ENCODE measurements around the gene ATP2B1. TPM values are rescaled to one million over a fixed set of nuclear protein-coding genes. Genes with fewer than 3 reads are reported as not detected.

The ATP2B1 gene
- total and polyA plus RNA-seq, 2 donors (not counting 3 experiments of a cell fraction or from before 2014, with no cell fraction given): 6.4 to 28.0 TPM

GRCh38 chr12:89619764-89620163 is 88.9 kb downstream of the ATP2B1 start:
- no peaks in the 10 kb centered on the region for H4K20me1 ChIP-seq (replicated peaks; ENCODE audit: control insufficient read depth, extremely low read depth, insufficient read depth, low read length)
- H3K27me3 ChIP-seq (ENCODE audit: control insufficient read depth in 2 of 2, insufficient read depth in 2 of 2, low read length in 2 of 2): no peaks in the 10 kb centered on the region
- no peak overlapping the region for H2AFZ ChIP-seq (ENCODE audit: low read depth, low read length)
- H3K36me3 ChIP-seq (ENCODE audit: control insufficient read depth in 2 of 2, extremely low read depth in 1 of 2, insufficient read depth in 2 of 2, low read length in 2 of 2): no peaks in the 10 kb centered on the region
- DNase-seq (ENCODE audit: low read depth, low spot score): no peak
- CTCF ChIA-PET: interaction anchor here (1.1 to 1.8 kb wide), 4 partner anchors 11 to 1325 kb away, joined by 3 to 4 read pairs (median 3); no protein-coding TSS in a partner anchor
- no peak overlapping the region for H3K4me3 ChIP-seq (replicated peaks in 1 of 3; ENCODE audit: insufficient read depth in 1 of 3, low read depth in 1 of 3, low read length in 3 of 3)
- no peak for TF ChIP-seq GATA2 (IDR thresholded peaks at IDR 0.05; ENCODE audit: insufficient read depth, insufficient read length, low read depth, low read length)
- TF ChIP-seq MAX (IDR thresholded peaks at IDR 0.05; ENCODE audit: insufficient read depth, insufficient read length): no peak
- no peak for TF ChIP-seq JUN (IDR thresholded peaks at IDR 0.05; ENCODE audit: borderline replicate concordance, insufficient read depth, insufficient read length, low read depth)
- BruUV-seq (replicated peaks): no TSS peak
- no peaks in the 10 kb centered on the region for H3K9me1 ChIP-seq (replicated peaks; ENCODE audit: control insufficient read depth, extremely low read depth, insufficient read depth, low read length)
- H3K9ac ChIP-seq (replicated peaks; ENCODE audit: extremely low read depth, insufficient read depth, low read length): no peak overlapping the region
- POLR2A ChIA-PET: interaction anchor here (0.7 kb wide), 1 partner anchor 1705 kb away, joined by 6 read pairs; no protein-coding TSS in a partner anchor
- intact Hi-C loops (cut with micrococcal nuclease) (no loop called here), dilution Hi-C loops (cut with MboI; ENCODE audit: extremely low pct_ligation_motif_present, low sequenced_read_pairs) (no loop called here)
- no peak overlapping the region for H3K27ac ChIP-seq (ENCODE audit: insufficient read depth, low read depth, low read length)
- no peaks in the 10 kb centered on the region for H3K9me3 ChIP-seq (replicated peaks; ENCODE audit: control insufficient read depth, insufficient read depth, low read length)
- FAIRE-seq: no peak
- peaks cover 3% of the 10 kb centered on the region for H3K4me1 ChIP-seq (ENCODE audit: control insufficient read depth, extremely low read depth, insufficient read depth, low read length)
- H3K79me2 ChIP-seq (ENCODE audit: control insufficient read depth, insufficient read depth, low read length): no peaks in the 10 kb centered on the region
- no peak overlapping the region for H3K4me2 ChIP-seq (ENCODE audit: insufficient read depth, low read length)

GRCh38 chr12:89618113-89618862 is 90.3 kb downstream of the ATP2B1 start:
- Histone ChIP-seq H3K27ac (ENCODE audit: insufficient read depth, low read depth, low read length) (no peak overlapping the region), H3K36me3 (ENCODE audit: control insufficient read depth in 2 of 2, extremely low read depth in 1 of 2, insufficient read depth in 2 of 2, low read length in 2 of 2) (no peaks in the 10 kb centered on the region), H3K9ac (replicated peaks; ENCODE audit: extremely low read depth, insufficient read depth, low read length) (no peak overlapping the region), H3K9me3 (replicated peaks; ENCODE audit: control insufficient read depth, insufficient read depth, low read length) (no peaks in the 10 kb centered on the region), H3K9me1 (replicated peaks; ENCODE audit: control insufficient read depth, extremely low read depth, insufficient read depth, low read length) (no peaks in the 10 kb centered on the region), H3K27me3 (ENCODE audit: control insufficient read depth in 2 of 2, insufficient read depth in 2 of 2, low read length in 2 of 2) (no peaks in the 10 kb centered on the region), H3K4me3 (replicated peaks in 1 of 3; ENCODE audit: insufficient read depth in 1 of 3, low read depth in 1 of 3, low read length in 3 of 3) (no peak overlapping the region), H2AFZ (ENCODE audit: low read depth, low read length) (no peak overlapping the region), H3K4me1 (ENCODE audit: control insufficient read depth, extremely low read depth, insufficient read depth, low read length) (peaks cover 3% of the 10 kb centered on the region), H3K79me2 (ENCODE audit: control insufficient read depth, insufficient read depth, low read length) (no peaks in the 10 kb centered on the region), H4K20me1 (replicated peaks; ENCODE audit: control insufficient read depth, extremely low read depth, insufficient read depth, low read length) (no peaks in the 10 kb centered on the region), H3K4me2 (ENCODE audit: insufficient read depth, low read length) (no peak overlapping the region)
- POLR2A ChIA-PET: no interaction called here
- intact Hi-C loops (cut with micrococcal nuclease): no loop called here
- CTCF ChIA-PET: interaction anchor here (0.5 to 1.1 kb wide), 3 partner anchors 10 to 77 kb away, joined by 3 to 5 read pairs (median 3); no protein-coding TSS in a partner anchor
- no peak for DNase-seq (ENCODE audit: low read depth, low spot score)
- dilution Hi-C loops (cut with MboI; ENCODE audit: extremely low pct_ligation_motif_present, low sequenced_read_pairs): no loop called here
- no TSS peak for BruUV-seq (replicated peaks)
- FAIRE-seq: no peak
- TF ChIP-seq MAX (IDR thresholded peaks at IDR 0.05; ENCODE audit: insufficient read depth, insufficient read length) (no peak), JUN (IDR thresholded peaks at IDR 0.05; ENCODE audit: borderline replicate concordance, insufficient read depth, insufficient read length, low read depth) (no peak), FOS (IDR thresholded peaks at IDR 0.05; ENCODE audit: borderline replicate concordance, insufficient read depth, low read length) (no peak), POLR2A (IDR thresholded peaks at IDR 0.05; ENCODE audit: low read depth, low read length) (no peak), EZH2 (IDR thresholded peaks at IDR 0.05; ENCODE audit: borderline replicate concordance, low read depth, low read length, severe bottlenecking) (no peak), CTCF (IDR thresholded peaks at IDR 0.05; ENCODE audit: extremely low read depth in 1 of 2, insufficient read depth in 1 of 2, low read depth in 1 of 2, low read length in 2 of 2) (no peak)

All from endothelial cell of umbilical vein (primary cell).